Putamen (tissue), 1 donor: ENCODE measurements around the gene GMCL2.
"Not testable (repeated sequence)": the region's sequence is repeated elsewhere in the genome, so short reads cannot be mapped to it uniquely, and the experiment has no call there.

Experiments used
- DNase-seq: peaks from one replicate; pipeline ENCODE4 v3.0.0-alpha.2; 2016; ENCODE audit warnings: low spot score

GMCL2 gene

GRCh38 chr5:178187014-178187413, at the start of gene GMCL2:
GMCL2 (minus strand) TSS chr5:178187371; CDS start chr5:178187299, 72 bp downstream.
- no peak for DNase-seq

- DNase-seq: no peak
Observed at GRCh38 chr5:178236679-178237078, 49.5 kb upstream of the GMCL2 start.

GRCh38 chr5:178236126-178236525, 49.0 kb upstream of the GMCL2 start:
- DNase-seq: no peak

GRCh38 chr5:178235588-178235974, 48.4 kb upstream of the GMCL2 start:
- no peak for DNase-seq

- DNase-seq: peak; percentile 52
Observed at GRCh38 chr5:178234750-178235587, 47.8 kb upstream of the GMCL2 start.

- no peak for DNase-seq
Observed at GRCh38 chr5:178234121-178234749, 47.1 kb upstream of the GMCL2 start.

GRCh38 chr5:178232920-178233429, 45.8 kb upstream of the GMCL2 start:
- no peak for DNase-seq

- peak; percentile 58 for DNase-seq
Observed at GRCh38 chr5:178232124-178232919, 45.2 kb upstream of the GMCL2 start, which contains the start of gene PHYKPL. PHYKPL (minus strand) TSS chr5:178232802; CDS start chr5:178232550, 252 bp downstream.

GRCh38 chr5:178231539-178232123, 44.5 kb upstream of the GMCL2 start:
- no peak for DNase-seq

- no peak for DNase-seq
Observed at GRCh38 chr5:178230879-178231538, 43.8 kb upstream of the GMCL2 start.

- DNase-seq: no peak
Observed at GRCh38 chr5:178229861-178230260, 42.7 kb upstream of the GMCL2 start.

GRCh38 chr5:178229111-178229510, 41.9 kb upstream of the GMCL2 start:
- not testable (repeated sequence) for DNase-seq

GRCh38 chr5:178228609-178229008, 41.4 kb upstream of the GMCL2 start:
- no peak for DNase-seq

GRCh38 chr5:178227929-178228328, 40.8 kb upstream of the GMCL2 start:
- no peak for DNase-seq

- DNase-seq: no peak
Observed at GRCh38 chr5:178227138-178227659, 40.0 kb upstream of the GMCL2 start.

- DNase-seq: no peak
Observed at GRCh38 chr5:178225174-178225573, 38.0 kb upstream of the GMCL2 start.

GRCh38 chr5:178224403-178224802, 37.2 kb upstream of the GMCL2 start:
- no peak for DNase-seq

GRCh38 chr5:178223828-178224335, 36.7 kb upstream of the GMCL2 start:
- no peak for DNase-seq

GRCh38 chr5:178223196-178223773, 36.1 kb upstream of the GMCL2 start:
- DNase-seq: no peak

GRCh38 chr5:178222292-178222691, 35.1 kb upstream of the GMCL2 start:
- no peak for DNase-seq

- DNase-seq: no peak
Observed at GRCh38 chr5:178221853-178222252, 34.7 kb upstream of the GMCL2 start.
